K562 (cell line): ENCODE measurements around the gene ADRM1. TPM values are rescaled to one million over a fixed set of nuclear protein-coding genes. Genes with fewer than 3 reads are reported as not detected.
A peak's percentile ranks its signal among the peaks of the same experiment; 100 is the strongest.

ENCODE experiments used
- ASH1L ChIP-seq: fragments of 450-650 bp; IDR thresholded peaks from 2 replicates; pipeline ENCODE4 v1.6.1; 2018; ENCODE audit warnings: borderline replicate concordance, mild to moderate bottlenecking, low read depth; ENCODE audit not compliant: partially characterized antibody
- CBX3 ChIP-seq, 2 experiments: IDR thresholded peaks; 1 replicate in 1 of 2; 2 replicates in 1 of 2; pipeline ENCODE4 v1.6.1; 2012; ENCODE audit warnings: inconsistent platforms in 2 of 2, low read length in 2 of 2, borderline replicate concordance in 1 of 2, control low read depth in 1 of 2
- TRIM24 ChIP-seq, 2 experiments: fragments of 450-650 bp; IDR thresholded peaks; 2 replicates each; pipeline ENCODE4 v1.6.1; 2016
- TRIM28 ChIP-seq: fragments of 450-650 bp; IDR thresholded peaks from 2 replicates; pipeline ENCODE4 v1.6.1; 2017
- ZFP30 ChIP-seq: fragments of 250-450 bp; sonication (Bioruptor Pico); IDR thresholded peaks from 2 replicates; pipeline ENCODE4 v1.8.0; 2022; ENCODE audit warnings: moderate library complexity, mild to moderate bottlenecking, inconsistent platforms, borderline replicate concordance
- ZNF133 ChIP-seq: fragments of 250-450 bp; sonication (Bioruptor Pico); IDR thresholded peaks from 2 replicates; pipeline ENCODE4 v1.4.0; 2020; ENCODE audit warnings: mild to moderate bottlenecking
- ZNF445 ChIP-seq: fragments of 250-450 bp; sonication (Bioruptor Pico); IDR thresholded peaks from 2 replicates; pipeline ENCODE4 v1.4.0; 2020; ENCODE audit warnings: low read depth, mild to moderate bottlenecking, moderate library complexity
- ZNF583 ChIP-seq: fragments of 250-450 bp; sonication (Bioruptor Pico); IDR thresholded peaks from 2 replicates; pipeline ENCODE4 v1.4.0; 2020
- polyA plus RNA-seq, 8 experiments: library from polyadenylated mRNA; depleted of rRNA in 4 of 8; stranded (reverse) in 5 of 8; unstranded in 3 of 8; fragments of >200 nt; fragmentation: Nextera tagmentation in 2 of 8; fragmentation: Illumina TruSeq in 1 of 8; extraction: Ambion mirVana in 2 of 8; extraction: Trizol in 1 of 8; gene quantifications; 2 replicates each; pipeline versions ENCODE4 v1.2.1 to v1.2.3, GENCODE V29; 2011 to 2014; ENCODE audit warnings: inconsistent platforms in 1 of 8, missing spikeins in 1 of 8
- total RNA-seq, 7 experiments: library from RNA; depleted of rRNA in 6 of 7; stranded (reverse); fragments of >200 nt in 6 of 7; fragmentation: Illumina TruSeq in 2 of 7; extraction: Trizol in 2 of 7; gene quantifications; 2 replicates each; pipeline versions ENCODE4 v1.2.1 to v1.2.3, GENCODE V29; 2011 to 2021; ENCODE audit warnings: low replicate concordance in 1 of 7
- TF ChIP-seq, protein P1 (sequence below): fragments of 450-650 bp; IDR thresholded peaks from 2 replicates; pipeline ENCODE4 v1.6.1; 2016; ENCODE audit warnings: low read depth
- TF ChIP-seq, protein P2 (sequence below): IDR thresholded peaks from 3 replicates; pipeline ENCODE4 v1.6.1; 2011; ENCODE audit warnings: borderline replicate concordance, mild to moderate bottlenecking, moderate library complexity; ENCODE audit not compliant: insufficient read length; ENCODE audit errors: extremely low read depth
- TF ChIP-seq, protein P3 (sequence below): fragments of 450-650 bp; IDR thresholded peaks from 2 replicates; pipeline ENCODE4 v1.6.1; 2016; ENCODE audit warnings: missing biosample characterization, missing genetic modification characterization
- TF ChIP-seq, protein P4 (sequence below): fragments of 450-650 bp; IDR thresholded peaks from 2 replicates; pipeline ENCODE4 v1.6.1; 2018; ENCODE audit warnings: mild to moderate bottlenecking, low read depth; ENCODE audit not compliant: partially characterized antibody

ADRM1 gene
- total and polyA plus RNA-seq, 9 of the 15 experiments (the other 6 are each of a cell fraction or from before 2014, with no cell fraction given), result 5.0 to 223 (median 67.4) TPM

DNA sequence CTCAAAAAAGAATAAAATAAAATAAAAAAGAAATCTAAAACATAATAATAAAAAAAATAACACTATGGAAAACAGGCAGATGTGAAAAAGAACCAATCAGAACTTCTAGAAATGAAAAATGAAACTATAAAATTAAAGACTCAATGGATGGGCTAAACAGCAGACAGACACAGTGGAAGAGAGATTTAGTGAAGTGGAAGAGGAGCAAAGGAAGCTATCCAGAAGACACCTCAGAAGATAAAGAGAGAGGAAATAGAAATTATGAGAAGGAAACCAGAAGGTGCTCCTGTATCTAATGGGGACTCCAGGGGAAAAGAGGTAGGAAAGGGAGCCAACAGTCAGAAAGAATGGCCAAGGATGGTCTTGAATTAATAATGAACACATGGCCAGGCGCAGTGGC is 45.8 kb downstream of the ADRM1 start (continued):
- TF ChIP-seq, protein P1, sequence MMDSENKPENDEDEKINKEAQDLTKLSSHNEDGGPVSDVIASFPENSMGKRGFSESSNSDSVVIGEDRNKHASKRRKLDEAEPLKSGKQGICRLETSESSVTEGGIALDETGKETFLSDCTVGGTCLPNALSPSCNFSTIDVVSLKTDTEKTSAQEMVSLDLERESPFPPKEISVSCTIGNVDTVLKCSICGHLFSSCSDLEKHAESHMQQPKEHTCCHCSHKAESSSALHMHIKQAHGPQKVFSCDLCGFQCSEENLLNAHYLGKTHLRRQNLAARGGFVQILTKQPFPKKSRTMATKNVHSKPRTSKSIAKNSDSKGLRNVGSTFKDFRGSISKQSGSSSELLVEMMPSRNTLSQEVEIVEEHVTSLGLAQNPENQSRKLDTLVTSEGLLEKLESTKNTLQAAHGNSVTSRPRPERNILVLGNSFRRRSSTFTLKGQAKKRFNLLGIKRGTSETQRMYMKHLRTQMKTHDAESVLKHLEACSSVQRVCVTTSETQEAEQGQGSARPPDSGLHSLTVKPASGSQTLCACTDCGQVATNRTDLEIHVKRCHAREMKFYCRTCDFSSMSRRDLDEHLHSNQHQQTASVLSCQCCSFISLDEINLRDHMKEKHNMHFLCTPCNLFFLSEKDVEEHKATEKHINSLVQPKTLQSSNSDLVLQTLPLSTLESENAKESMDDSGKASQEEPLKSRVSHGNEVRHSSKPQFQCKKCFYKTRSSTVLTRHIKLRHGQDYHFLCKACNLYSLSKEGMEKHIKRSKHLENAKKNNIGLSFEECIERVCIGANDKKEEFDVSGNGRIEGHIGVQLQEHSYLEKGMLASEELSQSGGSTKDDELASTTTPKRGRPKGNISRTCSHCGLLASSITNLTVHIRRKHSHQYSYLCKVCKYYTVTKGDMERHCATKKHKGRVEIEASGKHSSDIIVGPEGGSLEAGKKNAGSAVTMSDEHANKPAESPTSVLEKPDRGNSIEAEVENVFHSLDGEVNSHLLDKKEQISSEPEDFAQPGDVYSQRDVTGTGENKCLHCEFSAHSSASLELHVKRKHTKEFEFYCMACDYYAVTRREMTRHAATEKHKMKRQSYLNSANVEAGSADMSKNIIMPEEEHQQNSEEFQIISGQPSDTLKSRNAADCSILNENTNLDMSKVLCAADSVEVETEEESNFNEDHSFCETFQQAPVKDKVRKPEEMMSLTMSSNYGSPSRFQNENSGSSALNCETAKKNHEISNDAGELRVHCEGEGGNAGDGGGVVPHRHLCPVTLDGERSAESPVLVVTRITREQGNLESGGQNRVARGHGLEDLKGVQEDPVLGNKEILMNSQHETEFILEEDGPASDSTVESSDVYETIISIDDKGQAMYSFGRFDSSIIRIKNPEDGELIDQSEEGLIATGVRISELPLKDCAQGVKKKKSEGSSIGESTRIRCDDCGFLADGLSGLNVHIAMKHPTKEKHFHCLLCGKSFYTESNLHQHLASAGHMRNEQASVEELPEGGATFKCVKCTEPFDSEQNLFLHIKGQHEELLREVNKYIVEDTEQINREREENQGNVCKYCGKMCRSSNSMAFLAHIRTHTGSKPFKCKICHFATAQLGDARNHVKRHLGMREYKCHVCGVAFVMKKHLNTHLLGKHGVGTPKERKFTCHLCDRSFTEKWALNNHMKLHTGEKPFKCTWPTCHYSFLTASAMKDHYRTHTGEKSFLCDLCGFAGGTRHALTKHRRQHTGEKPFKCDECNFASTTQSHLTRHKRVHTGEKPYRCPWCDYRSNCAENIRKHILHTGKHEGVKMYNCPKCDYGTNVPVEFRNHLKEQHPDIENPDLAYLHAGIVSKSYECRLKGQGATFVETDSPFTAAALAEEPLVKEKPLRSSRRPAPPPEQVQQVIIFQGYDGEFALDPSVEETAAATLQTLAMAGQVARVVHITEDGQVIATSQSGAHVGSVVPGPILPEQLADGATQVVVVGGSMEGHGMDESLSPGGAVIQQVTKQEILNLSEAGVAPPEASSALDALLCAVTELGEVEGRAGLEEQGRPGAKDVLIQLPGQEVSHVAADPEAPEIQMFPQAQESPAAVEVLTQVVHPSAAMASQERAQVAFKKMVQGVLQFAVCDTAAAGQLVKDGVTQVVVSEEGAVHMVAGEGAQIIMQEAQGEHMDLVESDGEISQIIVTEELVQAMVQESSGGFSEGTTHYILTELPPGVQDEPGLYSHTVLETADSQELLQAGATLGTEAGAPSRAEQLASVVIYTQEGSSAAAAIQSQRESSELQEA, result no peak
- TF ChIP-seq, protein P2, sequence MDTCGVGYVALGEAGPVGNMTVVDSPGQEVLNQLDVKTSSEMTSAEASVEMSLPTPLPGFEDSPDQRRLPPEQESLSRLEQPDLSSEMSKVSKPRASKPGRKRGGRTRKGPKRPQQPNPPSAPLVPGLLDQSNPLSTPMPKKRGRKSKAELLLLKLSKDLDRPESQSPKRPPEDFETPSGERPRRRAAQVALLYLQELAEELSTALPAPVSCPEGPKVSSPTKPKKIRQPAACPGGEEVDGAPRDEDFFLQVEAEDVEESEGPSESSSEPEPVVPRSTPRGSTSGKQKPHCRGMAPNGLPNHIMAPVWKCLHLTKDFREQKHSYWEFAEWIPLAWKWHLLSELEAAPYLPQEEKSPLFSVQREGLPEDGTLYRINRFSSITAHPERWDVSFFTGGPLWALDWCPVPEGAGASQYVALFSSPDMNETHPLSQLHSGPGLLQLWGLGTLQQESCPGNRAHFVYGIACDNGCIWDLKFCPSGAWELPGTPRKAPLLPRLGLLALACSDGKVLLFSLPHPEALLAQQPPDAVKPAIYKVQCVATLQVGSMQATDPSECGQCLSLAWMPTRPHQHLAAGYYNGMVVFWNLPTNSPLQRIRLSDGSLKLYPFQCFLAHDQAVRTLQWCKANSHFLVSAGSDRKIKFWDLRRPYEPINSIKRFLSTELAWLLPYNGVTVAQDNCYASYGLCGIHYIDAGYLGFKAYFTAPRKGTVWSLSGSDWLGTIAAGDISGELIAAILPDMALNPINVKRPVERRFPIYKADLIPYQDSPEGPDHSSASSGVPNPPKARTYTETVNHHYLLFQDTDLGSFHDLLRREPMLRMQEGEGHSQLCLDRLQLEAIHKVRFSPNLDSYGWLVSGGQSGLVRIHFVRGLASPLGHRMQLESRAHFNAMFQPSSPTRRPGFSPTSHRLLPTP, result no peak
- TF ChIP-seq CBX3 (IDR thresholded peaks at IDR 0.05; ENCODE audit: borderline replicate concordance in 1 of 2, low read length in 2 of 2) (peak in 1 of 2 experiments; percentile 85; a peak in 2 of 3 replicates), TRIM24 (IDR thresholded peaks at IDR 0.05) (0 out of 4 replicates have a peak, but pooled peaks of 1 of the 2 experiments have one; percentile 22), TRIM28 (peak; percentile 66; the same call in 1 of the 2 replicates), ZNF583 (CRISPR knock-in tag) (no peak), ZNF445 (CRISPR knock-in tag) (no peak), ASH1L (no peak), ZNF133 (CRISPR knock-in tag) (no peak), ZFP30 (peak; percentile 80)
- TF ChIP-seq, protein P3, sequence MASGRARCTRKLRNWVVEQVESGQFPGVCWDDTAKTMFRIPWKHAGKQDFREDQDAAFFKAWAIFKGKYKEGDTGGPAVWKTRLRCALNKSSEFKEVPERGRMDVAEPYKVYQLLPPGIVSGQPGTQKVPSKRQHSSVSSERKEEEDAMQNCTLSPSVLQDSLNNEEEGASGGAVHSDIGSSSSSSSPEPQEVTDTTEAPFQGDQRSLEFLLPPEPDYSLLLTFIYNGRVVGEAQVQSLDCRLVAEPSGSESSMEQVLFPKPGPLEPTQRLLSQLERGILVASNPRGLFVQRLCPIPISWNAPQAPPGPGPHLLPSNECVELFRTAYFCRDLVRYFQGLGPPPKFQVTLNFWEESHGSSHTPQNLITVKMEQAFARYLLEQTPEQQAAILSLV (tag), result no peak
- TF ChIP-seq, protein P4, sequence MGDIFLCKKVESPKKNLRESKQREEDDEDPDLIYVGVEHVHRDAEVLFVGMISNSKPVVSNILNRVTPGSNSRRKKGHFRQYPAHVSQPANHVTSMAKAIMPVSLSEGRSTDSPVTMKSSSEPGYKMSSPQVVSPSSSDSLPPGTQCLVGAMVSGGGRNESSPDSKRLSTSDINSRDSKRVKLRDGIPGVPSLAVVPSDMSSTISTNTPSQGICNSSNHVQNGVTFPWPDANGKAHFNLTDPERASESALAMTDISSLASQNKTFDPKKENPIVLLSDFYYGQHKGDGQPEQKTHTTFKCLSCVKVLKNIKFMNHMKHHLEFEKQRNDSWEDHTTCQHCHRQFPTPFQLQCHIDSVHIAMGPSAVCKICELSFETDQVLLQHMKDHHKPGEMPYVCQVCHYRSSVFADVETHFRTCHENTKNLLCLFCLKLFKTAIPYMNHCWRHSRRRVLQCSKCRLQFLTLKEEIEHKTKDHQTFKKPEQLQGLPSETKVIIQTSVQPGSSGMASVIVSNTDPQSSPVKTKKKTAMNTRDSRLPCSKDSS, result peak; percentile 27
